NCI-H1417 treated with DMSO at 0.1 percent for 48 hours (cell line): ENCODE measurements around the gene TMEM59L.

Experiments
- DNase-seq: peaks from one replicate; lab custom pipeline; 2025; lab: John Stamatoyannopoulos, UW

Gene TMEM59L

DNA sequence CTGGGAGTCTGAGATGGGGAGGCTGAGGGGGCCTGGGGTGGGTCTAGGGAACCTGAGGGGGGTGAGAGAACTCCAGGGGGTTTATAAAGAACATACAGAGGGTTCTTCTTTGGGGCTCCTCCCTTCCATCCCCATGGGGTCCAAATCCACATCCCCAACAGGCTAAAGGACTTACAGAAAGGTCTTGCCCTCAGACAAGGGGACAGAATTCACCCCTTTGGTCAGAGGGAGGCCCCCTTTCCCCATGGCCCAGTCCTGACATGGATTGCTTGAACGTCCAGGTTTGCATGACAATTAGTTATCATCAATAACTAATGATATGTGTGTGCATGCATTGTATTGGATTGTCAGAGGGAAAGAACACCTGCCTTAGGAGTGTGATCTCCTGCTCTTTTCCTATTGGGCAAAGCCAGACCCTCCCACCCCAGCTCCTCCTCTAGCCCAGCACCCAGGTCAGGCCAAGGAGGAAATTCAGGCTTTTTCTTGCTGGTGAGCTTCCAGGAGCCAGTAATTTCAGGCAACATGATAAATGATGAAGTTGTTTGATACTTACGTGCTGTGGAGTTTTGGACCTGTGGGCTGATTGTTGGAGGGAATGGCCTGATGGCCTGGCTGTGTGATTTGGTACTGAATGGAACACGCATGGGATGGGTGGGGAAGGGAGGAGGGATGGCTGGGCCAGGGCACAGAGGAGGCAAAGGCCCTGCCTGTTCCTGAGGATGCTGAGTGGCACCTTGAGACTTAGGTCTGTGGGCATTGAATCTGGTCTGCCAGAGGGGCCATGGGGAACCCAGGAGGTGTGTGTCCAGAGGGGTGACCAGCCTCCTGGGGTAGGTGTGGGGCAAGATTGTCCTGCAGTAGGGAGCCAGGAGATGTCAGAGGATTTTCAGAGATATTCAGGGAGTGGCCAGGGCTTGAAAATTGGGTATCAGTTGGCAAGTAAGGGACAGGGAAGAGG is 25.3 kb downstream of the TMEM59L start:
- no peak for DNase-seq

DNA sequence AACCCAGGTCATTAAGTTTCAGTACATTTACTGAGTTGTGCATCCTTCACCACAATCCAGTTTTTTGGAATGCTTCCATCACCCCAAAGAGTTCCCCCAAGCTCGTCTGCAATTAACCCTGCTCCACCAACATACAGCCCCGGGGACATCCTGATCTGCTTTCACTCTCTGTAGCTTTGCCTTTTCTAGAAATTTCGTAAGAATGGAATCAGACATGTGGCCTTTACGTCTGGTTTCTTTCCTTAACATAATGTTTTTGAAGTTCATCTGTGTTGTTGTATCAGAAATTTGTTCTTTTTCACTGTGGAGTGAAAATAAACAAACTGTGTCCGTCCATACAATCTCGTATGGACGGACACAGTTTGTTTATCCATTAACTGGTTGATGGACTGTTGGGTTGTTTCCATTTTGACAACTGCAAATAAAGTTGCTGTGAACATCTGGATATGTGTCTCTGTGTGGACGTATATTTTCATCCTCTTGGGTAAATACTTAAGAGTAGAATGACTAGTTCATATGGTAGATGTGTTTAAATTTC is 27.1 kb downstream of the TMEM59L start:
- DNase-seq, result no peak

DNA sequence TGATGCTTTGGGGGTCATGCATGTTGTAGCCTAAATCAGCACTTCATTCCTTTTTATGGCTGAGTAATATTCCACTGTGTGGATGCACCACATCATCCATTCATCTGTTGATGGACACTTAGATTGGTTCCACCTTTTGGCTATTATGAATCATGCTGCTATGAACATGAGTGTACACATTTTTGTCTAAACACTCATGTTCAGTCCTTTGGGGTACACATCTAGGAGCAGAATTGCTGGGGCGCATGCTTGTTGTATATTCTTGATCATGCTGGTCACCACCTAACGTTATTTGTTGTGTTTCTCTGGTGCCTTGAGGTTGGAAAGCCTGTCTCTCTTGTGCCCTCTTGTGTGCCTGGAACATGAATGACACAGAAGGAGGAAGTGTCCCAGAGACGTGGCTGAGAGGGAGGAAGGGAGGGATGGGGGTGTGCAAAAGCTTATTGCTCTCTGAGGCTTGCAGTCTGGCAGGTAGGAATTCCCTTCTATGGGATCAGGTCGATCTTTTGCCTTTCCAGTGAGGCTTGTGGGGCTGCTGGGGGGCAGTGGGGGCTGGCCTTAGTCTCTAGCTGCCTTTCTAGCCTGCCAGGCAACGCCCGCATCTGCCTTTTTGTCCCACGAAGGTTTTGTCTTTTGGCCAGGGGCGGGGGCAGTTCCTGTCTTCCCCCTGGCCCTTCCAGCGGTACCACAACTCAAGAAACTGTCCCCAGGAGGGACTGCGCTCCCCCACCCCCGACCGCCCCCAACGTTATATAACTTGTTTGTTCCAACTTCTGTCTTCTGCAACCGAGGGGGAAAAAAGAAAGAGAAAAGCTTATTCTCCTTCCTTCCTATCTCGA is 31.7 kb downstream of the TMEM59L start:
- DNase-seq, result no peak

DNA sequence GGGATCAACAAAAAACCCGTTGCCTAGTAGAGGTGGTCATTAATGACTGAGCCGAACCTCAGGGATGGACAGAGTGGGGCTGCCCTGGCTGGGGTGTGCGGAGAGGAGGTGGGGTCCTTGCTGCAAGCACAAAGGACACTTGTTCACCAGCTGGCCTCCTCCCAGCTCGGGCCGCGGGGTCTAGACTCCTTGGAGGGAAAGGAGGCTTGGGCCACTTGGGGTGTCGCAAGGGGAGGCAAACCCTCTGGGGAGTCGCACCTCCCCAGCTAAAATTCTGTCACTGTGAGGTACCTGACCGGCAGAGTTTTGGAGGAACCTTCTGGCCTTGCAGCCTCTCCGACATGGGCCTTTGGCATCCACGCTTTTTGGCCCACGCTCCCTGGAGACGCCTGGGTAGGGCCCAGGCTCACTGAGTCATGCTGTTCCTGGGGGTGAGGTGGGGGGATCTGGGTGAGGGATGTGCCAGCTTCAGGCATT is 32.4 kb downstream of the TMEM59L start:
- no peak for DNase-seq

DNA sequence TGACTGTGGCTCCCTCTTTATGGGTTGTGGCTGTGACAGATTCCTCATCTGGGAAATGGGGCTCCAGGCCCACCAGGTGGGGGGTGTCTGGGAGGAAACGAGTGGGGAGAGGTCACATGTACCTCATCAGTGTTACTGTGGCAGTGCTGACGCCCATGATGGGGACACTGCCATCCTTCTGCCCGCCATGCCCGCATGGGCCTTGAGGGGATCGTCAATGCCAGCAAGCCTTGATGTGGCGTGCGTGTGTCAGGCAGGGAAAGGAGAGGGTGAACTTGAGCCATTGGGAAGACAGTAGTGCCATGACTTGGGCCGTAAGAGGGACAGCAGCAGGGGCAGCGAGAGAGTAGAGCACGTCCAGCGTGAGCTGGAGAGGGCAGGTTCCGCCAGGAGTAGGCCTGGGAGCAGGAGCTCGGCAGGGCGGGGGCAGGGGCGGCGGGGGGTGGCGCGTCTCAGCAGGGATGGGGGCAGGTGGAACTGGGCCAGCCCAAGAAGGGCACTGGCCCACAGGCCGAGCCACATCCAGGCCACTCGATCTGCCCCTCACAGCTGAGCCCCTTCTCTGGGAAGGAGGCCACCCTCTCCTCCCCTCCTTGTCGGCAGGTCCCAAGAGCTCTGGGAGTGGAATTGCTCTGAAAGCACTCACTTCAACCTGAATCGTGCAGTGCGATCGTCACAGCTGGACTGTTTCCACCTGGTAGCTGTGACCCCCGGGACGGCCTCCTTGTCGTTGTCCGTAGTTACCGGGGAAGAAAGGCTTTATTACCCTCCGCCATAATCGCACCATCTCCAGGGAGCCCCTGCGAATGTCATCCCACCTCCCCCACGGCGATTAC is 34.1 kb downstream of the TMEM59L start:
- DNase-seq, result no peak

DNA sequence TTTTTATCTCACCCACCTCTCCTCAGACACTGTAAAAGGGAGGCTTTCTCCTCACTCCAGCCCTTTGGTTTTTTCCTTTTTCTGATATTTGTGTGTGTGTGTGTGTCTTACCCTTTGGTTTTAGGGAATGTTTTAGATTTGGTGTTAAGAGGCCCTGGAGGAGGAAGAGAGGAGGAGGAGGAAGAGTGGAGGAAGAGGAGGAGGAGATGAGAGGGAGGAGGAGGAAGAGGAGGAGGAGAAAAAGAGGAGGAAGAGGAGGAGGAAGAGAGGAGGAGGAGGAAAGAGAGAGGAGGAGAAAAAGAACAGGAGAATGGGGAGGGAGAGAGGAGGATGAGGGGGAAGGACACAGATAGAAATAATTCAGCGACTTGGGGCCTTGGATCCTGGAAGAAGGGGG is 34.7 kb downstream of the TMEM59L start:
- no peak for DNase-seq

DNA sequence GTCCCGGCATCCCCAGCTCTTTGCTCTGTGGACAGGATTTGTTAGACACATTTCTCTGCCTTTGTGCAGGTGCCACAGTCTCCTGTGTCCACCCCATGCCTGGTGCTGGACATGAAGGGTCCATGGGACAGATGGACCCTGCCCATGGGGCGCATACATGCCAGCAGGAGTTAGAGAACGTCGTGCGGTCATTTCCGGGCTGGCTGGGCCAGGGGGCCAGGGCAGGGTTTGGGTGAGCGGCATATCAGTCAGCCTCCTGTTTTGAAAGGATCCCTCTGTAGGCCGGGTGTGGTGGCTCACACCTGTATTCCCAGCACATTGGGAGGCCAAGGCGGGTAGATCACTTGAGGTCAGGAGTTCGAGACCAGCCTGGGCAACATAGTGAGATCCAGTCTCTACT is 35.1 kb downstream of the TMEM59L start:
- DNase-seq, result no peak

DNA sequence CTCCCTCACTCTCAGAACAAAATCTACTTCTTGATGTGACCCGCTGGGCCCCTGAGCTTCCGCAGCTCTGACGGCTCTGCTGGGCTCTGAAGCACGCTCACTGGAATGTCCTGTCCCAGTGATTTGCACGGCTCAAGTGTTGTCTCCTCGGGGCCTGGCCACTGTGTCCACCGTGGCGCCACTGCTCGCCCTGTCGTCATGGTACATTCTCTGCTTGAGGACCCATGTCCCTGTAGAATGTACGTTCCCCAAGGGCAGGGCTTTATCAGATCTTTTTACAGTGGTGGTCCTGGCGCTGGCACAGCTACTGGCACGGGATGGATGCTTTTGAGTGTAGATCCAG is 36.3 kb downstream of the TMEM59L start:
- DNase-seq, result no peak

DNA sequence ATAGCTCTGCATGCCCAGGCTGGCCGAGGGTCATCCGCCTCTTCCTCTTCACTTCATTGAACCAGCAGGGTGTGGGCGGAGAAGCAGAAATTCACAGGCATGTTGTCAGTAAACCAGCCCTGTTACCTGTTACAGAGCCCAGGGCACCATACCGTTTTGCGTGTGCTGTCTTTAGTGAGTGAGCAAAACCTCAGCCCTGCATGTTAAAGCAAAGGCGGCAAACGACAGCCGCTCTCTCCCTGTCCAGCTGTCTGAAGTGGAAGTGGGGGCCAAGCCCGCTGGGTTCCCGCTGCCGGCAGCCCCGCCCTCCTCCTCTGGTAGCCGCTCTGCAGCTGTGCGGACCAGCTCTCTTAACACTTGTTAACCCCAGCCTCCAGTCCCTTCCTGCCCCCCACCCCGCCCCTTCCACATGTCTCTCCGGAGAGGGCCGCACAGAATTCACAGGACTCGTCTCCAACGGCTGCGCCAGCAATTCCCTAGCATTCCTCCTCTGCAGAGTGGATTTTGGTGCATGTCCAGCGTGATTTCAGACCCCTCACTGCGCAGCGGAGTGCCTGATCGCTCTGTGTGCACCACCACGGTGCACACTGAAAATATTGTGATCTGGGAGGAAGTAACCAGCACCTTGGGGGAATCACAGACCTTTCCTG is 36.8 kb downstream of the TMEM59L start:
- no peak for DNase-seq

DNA sequence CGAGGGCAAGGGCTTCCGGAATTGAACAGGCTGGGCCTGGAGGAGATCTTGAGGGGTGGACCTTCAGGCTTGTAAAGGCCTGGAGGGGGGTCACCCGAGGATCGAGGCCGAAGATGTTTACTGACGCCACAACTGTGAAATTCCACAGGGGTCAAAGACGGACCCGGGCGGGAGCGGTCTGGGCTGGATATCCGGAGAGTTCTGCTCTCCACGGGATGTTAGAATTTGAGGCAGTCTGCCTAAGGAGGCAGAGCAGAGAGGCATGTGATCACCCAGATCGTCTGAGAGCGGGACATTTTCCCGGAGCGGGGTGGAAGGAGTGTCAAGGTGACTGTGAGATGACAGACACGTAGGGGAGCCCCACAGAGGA is 37.3 kb downstream of the TMEM59L start:
- no peak for DNase-seq

DNA sequence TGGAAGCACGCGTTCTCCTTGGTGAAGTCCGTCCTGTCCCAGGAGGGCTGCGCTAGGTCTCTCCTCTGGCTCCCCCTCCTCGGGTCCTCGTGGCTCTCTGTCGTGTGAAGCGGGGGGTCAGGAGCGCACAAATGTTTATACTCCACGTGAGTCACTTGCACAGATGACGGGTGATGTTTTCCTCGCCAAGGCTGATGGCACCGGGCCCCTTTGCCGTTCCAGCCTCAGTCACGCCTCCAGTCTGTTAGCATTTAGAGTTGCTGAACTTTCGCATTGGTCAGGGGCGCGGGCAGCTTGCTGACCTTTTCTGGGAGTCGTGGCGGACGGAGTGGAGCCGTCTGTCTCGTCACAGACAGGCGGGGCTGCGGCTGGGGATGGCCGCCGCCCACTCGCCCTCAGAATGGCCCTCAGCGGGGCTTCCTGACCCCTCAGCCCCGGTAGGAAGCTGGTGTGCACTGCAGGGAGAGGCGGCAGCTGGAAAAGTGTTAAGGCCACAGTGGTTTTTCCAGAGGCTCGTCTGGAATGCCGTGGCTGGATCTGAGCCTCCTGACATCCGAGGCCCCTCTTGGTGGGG is 37.9 kb downstream of the TMEM59L start:
- DNase-seq, result no peak

DNA sequence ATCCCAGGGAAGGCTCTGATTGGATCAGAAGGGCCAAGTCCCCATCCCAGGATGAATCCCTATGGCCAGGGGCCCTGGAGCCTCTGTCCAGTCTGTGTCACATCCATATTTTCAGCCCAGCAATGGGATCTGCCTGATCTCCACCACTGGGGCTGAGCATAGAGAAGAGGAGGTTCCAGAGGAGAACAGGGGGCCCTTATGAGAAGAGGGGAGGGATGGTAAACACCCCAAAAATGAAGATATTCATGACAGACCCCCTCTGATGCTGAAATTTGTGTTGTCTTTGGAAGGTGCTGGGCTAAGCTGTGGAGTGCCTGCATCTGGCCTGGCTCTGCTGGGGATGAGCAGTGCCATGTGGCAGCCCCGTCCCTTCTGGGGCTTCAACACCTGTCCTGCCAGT is 38.6 kb downstream of the TMEM59L start:
- DNase-seq, result no peak

DNA sequence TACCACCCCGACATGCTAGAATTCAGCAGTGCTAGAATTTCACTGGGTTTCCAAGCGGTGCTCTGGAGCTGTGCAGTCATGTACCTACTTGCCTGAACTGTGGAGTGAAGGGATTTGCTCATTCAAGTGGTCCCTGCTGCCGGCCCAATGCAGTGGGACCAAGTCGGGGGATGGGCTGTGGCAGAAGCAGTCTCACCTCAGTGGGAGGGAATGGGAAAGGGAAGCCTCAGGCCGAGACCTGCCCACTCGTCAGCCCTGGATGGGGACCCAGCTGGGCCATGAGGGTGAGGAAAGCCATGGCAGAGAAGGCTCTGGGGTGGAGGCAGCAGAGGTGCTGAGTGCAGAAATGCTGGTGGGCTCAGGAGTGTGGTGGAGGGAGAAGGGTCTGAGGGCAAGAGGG is 39.1 kb downstream of the TMEM59L start:
- DNase-seq, result no peak

DNA sequence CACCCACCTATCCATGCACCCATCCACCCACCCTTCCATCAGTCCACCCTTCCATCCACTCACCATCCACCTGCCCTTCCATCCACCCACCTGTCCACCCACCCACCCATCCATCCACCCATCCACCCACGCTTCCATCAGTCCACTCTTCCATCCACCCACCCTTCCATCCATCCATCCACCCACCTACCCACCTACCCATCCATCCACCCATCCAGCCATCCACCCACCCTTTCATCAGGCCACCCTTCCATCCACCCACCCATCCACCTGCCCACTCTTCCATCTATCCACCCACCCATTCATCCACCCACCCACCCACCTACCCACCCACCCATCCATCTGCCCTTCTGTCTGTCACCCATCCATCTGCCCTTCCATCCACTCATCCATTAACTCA is 41.2 kb downstream of the TMEM59L start:
- DNase-seq, result no peak

DNA sequence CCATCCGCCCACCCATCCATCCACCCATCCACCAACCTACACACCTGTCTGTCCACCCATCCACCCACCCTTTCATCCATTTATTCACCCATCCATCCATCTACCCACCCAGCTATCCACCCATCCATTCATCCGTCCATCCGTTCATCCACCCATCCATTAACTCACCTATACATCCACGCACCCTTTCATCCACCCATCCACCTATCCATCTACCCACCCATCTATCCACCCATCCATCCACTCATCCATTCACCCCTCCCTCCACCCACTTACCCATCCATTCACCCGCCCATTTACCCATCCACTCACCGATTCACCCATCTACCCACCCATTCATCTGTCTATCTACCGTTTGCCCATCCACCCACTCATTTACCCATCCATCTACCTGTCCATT is 41.8 kb downstream of the TMEM59L start:
- no peak for DNase-seq

DNA sequence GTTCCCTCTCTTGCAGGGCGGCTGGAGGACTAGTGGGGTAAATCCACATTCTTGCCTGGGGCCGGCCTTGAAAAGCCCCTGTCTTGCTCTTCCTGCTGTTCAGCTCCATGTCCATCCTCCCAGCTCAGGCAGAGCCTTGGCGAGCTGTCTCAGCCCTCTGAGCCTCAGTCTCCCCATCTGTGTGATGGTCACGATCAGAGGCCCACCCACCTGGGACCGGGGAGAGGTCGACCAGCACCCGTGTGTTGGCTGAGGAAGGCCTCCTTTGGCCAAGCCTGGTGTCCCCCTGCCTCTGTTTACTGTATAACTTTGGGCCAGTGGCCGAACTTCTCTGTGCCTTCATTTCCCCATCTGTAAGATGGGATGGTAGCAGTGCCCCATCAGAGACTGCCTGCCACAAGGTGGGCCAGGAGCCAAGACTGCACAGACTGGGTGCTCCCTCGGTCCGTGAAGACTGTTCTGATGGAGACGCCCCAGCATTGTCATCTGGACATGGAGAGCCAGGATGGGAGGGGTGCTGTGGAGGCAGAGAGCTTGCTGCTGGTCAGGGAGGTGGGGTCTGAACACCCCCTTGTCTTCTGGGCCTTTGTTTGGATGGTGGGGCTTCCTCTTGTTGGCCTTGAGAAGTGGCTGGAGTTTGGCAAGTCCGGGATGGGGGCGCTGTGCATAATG is 42.6 kb downstream of the TMEM59L start:
- no peak for DNase-seq

DNA sequence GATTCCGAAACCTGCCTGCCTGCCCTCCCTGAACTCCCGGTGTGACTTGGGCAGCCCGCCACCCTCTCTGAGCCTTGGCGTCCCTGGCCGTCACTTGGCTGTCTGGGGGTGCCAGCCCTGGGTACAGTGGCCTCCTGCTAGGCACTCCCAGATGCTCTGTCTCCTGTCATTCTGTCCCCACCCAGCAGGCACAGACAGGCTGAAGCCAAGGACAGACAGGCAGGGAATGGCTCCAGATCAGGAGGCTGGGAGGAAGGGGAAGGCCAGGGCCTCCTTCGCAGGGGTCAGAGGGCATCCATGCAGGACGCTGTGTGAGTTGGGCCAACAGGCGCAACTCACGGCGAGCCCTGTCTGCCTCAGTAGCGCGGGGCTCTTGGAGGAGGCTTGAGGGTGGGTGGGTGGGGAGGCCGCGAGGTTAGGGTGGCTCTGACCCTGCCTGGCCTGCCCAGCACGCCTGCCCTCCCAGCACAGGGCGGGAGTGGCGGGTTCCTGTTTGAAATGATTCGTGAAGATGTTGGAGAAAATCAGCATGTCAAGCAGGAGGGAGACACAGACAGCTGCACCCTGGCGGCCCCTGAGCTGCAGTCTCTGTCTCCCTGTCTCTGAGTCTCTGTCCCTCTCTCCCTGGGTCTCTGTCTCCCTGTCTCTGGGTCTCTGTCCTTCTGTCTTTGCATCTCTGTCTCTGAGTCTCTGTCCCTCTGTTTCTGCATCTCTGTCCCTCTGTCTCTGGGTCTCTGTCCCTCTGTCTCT is 43.8 kb downstream of the TMEM59L start:
- DNase-seq, result no peak

DNA sequence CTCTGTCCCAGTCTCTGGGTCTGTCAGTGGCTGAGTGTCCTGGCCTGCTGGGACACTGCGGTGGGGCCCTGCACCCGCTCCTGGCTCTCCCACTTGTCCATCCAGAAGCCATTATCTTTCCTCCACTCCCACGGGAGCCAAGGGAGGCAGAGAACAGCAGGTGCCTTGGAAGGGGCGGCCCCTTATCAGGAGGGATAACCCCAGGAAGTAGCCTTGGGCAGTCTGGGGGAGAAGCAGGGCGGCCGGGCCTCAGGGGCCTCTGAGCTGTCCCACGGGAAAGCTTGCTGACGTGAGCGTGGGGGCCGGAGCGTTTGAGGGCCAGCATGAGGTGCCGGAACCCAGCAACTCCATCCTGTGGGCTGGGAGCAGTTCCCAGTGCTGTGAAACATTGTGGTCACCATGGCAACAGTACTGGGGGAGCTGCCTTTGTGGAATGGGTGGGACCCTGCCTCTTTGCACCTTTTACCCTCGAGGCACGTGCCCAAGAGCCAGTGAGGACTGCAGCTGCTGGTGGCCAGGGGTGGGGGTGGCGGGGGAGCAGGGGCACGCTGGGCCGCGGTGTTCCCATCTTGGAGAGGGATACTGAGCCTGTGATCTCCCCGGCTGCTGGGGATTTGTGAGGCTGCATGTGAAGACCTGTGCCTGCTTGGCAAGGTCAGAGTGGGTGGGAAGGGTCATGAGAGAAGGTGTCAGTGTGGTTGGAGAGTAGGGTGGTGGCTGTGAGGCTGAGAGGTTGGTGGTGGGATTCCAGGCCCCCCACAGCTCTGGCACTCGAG is 45.1 kb downstream of the TMEM59L start:
- no peak for DNase-seq

DNA sequence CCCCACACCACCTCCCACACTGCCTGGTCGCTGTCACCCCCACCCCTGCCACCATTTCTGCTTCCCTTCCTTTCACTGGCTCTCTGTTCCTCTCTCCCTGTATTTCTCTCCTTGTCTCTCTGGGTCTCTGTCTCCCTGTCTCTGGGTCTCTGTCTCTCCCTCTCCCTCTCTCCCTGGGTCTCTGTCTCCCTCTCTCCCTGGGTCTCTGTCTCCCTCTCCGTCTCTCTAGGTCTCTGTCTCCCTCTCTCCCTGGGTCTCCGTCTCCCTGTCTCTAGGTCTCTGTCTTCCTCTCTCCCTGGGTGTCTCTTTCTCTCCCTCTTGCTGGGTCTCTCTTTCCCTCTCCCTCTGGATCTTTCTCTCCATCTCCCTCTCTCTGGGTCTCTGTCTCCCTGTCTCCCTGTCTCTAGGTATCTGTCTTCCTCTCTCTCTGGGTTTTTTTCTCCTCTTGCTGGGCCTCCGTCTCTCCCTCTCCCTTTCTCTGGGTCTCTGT is 45.7 kb downstream of the TMEM59L start:
- no peak for DNase-seq
